CD4-positive, alpha-beta T cell treated with Interleukin-6 for 4 hours (primary cell): ENCODE measurements around the gene ELMOD1.

Experiments used
- DNase-seq: peaks from one replicate; pipeline ENCODE4 v3.0.0-alpha.2; 2020; ENCODE audit warnings: mixed read lengths

ELMOD1 gene

GRCh38 chr11:107587306-107587979, 3.5 kb upstream of the ELMOD1 start:
- no peak for DNase-seq

- DNase-seq: no peak
Measured at GRCh38 chr11:107591378-107592230, 657 bp downstream of the ELMOD1 start.

DNA sequence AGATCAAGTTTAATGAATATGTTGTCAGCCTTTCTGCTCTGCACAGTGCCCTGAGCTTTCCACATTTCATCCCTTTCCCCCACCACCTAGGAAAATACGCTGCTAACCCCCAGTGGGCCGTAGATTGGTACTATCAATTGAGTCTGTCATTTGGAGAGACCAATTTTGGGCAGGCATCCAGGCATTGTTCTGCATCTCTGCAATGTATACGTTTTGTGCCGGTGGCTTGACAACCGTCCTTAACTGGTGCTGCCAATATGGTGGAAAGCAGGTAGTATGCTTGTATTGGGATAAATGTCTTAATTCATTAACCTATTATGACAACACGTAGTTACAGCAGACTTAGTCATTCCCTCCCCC, 1.3 kb downstream of the ELMOD1 start:
- no peak for DNase-seq

DNA sequence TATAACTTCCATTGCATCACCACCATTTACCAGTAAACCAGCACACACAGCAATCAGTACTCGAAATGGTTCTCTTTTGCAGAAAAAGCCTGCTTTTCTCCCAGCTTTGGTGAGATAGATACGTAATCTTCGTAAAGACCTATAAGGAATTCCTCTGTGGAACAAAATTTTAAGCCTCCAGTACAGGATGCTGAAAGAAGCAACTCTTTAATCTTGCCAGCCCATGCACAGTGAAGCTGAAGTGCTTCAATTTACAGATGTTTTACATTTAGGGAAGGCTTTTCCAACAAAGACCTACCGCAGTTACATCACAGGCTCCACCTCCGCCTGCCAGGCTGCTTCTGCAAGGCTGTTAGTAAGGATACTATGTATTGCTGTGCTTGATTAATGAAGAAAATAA, 1.9 kb downstream of the ELMOD1 start:
- no peak for DNase-seq

DNA sequence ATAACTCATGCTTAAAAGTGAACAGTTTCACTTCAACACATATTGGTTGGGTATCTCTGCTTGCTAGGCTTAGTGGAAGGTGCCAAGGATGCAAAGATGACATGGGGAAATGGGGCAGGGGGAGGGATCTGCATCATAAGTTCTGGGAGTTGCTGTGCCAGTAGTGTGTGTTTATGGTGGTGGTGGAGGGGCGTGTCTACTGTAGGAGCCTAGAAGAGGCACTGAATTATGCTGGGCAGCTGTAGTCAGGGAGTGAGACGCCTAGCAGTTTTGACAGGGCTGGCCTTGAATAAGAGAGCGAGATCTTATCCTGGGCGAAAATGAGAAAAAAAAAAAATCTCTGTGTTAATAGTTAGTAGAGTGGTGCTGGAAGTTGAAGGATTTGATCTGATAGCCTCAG, 3.0 kb downstream of the ELMOD1 start:
- DNase-seq: no peak

GRCh38 chr11:107594736-107595135, 3.8 kb downstream of the ELMOD1 start:
- no peak for DNase-seq

DNA sequence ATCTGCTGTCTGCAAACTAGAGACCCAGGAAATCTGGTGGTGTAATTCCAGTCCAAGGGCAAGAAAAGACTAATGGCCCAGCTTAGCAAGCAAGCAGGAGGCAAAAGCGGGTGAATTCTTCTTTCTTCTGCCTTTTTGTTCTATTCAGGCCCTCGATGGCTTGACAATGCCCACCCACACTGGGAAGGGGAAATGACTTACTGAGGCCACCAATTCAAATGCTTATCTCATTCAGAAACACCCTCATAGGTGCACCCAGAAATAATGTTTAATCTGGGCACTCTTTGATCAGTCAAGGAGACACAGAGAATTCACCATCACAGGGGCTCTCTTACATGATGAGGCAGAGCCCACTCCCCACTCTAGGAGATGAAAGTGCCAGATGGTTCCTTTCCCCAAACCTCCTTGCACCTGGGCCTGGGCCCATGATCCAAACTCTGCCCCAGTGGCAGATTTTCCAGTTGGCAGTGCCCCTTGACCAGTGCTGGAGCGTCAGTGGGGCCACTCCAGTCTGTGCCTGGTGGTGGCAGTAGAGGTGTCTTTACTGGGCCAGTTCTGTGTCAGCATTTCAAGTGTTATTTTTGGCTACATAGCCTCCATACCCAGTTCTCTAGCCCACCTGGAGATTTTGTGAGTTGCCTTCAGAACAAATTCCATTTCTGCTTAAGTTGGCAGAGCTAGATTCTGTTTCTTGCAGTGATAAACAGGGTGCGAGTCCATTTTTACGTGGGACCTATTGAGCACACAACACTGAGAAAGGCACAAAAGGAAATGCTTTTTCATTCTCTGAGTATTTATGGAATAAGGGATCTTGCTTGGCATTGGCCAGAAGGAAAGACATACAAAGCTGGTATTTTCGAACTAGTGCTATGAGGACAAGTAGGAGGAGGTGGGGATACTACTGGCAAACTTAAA, 7.5 kb downstream of the ELMOD1 start:
- DNase-seq: no peak

DNA sequence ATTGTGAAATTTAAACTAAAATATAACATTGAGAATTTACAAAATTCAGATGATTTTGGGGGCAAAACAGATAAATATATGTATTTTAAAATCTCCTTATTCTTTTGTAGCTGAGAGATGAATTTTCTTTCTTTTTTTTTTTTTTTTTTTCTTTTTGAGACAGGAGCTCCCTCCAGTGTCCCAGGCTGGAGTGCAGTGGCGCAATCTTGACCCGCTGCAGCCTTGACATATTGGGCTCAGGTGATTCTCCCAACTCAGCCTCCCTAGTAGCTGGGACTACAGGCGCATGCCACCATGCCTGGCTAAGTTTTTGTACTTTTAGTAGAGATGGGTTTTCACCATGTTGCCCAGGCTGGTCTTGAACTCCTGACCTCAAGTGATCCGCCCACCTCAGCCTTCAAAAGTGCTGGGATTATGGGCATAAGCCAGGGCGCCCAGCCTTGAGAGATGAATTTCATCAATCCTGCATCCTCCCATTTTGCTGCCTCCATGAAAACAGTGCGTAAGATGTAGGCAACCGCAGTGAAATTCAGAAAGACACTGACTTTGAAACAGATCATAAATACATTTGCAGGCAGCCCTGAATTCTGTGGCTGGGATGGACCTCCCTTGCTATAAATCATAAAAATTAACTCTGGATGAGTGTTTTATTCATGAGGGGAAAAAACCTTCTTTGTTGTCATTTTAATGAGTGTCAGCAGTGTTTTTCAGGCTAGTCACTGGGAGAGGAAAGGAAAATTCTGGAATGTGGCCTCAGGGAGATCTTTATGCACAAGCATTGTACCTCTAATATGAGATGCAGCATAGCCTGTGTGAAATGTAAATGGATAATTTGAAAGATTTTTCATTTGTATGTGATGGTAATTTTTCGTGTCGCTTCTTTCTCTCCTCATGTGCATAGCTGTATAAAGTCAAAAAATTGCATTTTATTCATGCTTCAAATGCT, 14.4 kb downstream of the ELMOD1 start:
- DNase-seq: no peak

DNA sequence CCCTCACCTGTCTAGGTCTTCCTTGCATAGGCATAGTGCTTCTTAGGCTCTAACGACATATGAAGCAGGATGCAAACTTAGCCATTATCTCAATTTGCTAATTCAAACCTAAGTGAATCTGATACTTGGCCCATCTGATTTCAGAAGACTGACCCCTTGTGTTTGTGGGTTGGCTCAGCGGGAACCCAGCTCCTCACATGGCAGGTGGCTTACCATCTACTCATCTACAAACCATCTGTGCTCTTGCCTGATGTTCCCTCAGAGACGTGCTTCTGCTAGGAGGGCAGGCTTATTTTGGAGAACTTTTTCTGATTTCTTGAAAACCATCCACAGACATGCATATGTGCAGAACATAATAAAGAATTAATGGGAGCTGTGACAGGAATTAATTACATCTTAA, 15.2 kb downstream of the ELMOD1 start:
- DNase-seq: no peak

DNA sequence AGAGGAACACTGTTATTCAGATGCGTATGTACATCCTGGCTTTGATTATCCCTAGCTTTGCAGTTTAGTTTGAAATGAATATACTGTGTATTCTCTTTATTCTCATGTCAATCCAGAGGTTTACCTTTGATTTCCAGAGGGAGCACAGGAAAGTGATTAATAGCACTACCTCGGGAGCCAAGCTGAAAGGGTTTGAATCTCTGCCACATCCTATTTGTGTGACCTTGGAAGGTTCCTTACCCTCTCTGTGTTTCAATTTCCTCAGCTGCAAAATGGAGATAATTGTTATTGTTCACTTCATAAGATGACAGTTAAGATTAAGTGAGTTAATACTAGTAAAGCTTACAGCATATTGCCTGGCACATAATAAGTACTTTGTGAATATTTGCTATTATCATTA, 17.9 kb downstream of the ELMOD1 start:
- no peak for DNase-seq

DNA sequence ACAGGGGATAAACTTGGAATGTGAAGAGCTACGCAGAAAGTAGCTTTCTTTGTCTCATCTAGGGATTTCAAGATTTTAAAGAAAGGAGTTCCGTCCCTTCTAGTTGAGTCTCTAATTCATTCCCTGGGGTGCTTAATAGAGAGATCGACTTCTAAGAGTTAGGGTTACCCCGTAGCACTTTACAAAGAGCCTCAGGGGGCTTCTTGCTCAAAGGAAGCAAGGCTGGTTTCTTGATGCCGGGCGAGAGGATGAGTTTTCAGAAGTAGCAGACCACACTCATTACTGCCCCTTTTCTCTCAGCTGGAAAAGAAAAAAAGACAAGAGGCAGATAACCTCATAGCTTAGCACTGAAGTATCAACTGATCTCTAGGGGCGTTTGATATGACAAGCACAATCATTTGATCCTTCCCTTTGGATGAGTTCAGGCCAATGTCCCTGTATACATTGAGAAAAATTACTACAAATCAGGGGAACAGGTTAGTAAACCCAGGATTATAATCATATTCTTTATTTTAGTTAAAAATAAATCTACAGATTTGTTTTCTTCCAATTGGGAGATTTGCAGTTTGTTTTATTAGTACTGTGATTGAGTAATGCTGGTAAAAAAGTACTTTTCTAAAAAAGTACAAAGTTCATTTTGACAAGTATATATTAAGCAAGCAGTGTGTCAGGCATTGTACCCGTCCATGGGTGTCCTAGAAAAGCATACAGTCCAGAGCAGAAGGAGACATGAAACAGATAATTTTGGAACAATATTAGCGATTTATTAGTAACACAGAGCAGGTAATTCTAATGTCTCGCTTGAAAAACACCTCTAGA, 18.7 kb downstream of the ELMOD1 start:
- no peak for DNase-seq

- no peak for DNase-seq
Measured at GRCh38 chr11:107612445-107612844, 21.5 kb downstream of the ELMOD1 start.

GRCh38 chr11:107619926-107620325, 29.0 kb downstream of the ELMOD1 start:
- DNase-seq: no peak

GRCh38 chr11:107621081-107621480, 30.1 kb downstream of the ELMOD1 start:
- no peak for DNase-seq

DNA sequence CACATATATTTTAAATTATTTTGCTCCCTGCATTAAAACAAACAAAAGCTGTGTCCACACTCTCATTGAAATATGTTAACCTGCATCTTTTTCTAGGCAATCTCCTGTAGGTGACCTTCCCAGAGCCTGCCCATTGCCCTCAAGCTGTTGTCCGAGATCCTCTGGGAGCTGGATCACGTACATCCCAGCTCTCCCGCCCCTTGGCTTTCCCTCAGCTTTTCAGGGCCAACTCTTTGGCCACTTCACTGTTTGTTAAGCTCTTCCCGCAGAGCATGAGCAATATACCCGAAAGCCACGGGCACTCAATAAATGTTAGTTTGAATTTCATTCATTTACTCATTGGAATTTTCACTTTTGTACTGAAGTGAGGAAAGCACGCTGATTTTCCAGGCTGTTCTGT, 32.2 kb downstream of the ELMOD1 start:
- DNase-seq: no peak

GRCh38 chr11:107624983-107625684, 34.2 kb downstream of the ELMOD1 start:
- DNase-seq: no peak

DNA sequence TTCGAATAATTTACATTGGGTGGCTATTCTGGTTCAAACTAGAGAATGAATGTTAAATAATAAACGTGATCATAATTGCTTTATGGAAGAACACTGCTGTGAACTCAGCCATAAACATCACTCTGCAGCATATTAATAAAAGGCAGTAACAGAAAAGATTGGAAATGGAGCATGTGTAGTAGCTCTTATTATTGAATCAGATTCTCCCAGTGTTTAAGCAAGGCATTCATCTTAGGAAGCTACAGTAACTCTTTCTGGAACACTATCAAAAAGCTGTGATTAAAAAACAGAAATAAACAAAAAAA, 34.7 kb downstream of the ELMOD1 start:
- DNase-seq: no peak

DNA sequence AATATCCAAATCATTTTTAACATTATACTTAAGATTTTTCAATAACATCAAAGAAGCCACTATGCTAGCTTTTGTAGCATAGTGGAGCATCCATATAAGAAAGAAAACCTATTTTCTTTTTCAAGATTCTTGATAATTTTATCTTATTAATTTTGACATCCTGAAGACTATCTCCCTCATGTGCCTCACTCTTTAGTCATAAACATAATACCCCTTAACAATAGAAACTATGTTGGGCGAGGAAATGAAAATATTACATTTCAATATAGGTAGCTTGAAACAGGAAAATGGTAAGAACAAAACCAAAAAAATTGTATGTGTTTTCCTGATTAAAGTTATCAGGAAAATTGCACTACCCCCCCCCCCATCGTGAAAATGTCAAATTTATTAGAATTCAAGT, 40.1 kb downstream of the ELMOD1 start:
- no peak for DNase-seq

DNA sequence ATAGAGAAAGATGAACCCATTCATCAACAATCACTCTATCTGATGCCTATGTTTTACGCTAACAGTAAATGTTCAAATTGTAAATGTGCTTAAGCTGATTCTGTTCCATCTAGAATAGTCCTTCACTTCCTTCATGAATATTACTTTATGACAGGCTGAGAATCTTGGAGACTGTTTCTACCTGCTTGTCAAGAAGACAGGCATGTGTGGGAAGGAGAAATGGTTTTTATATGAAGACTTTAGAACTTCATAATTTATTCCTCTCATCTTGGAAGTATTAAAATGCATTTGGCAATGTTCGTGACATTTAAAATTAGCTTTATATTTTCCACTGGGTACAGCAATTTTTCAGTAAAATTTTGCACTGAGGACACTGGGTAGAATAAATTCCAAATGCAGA, 41.0 kb downstream of the ELMOD1 start:
- no peak for DNase-seq

DNA sequence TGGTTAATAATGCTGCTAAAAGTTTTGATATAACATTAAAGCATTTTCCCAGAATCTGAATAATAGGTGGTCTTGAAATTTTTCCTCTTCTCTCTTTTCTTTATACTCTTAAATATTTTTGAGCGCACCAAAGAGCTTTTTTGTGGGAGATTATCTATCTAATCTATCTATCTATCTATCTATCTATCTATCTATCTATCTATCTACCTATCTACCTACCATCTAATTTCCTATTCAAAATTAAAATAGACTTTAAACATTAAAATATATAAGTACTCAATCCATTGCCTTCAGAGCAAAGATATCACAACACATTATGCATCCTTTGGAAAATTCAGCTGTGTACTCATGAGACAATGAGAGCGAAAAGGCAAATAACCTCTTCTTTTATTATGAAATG, 55.8 kb downstream of the ELMOD1 start:
- DNase-seq: no peak

- DNase-seq: no peak
Measured at GRCh38 chr11:107648242-107648641, 57.3 kb downstream of the ELMOD1 start.
